Heart left ventricle (tissue), 13 donors: ENCODE measurements around the gene TRAF2.

Source experiments
- CTCF ChIP-seq, 12 donors: fragments of 200-600 bp; sonication (generic) in 4 of 12; IDR thresholded peaks; one replicate each; pipeline versions ENCODE4 v1.5.0 to v1.8.0; 2018 to 2022; ENCODE audit warnings: antibody characterized with exemption in 12 of 12, mild to moderate bottlenecking in 5 of 12
- POLR2A ChIP-seq, 2 donors: fragments of 450-650 bp; IDR thresholded peaks; one replicate each; pipeline ENCODE4 v1.6.1; 2017; ENCODE audit warnings: antibody characterized with exemption in 2 of 2, mild to moderate bottlenecking in 2 of 2, moderate library complexity in 2 of 2
- donor health status: ischemic (EF 13 %, LVEDD 7.1; RV severe dilation, severe dysfunction).
- donor health status: DM: no; HTN: yes; CAD: no.
- donor health status: DM: no; HTN: no; CAD: no.
- donor health status: ischemic (EF 25% LVEDD 6.9; RV normal size, moderate dysfunction).
- donor health status: ischemic (EF 25% LVEDD 5.7; RV mildly dilated, moderate dysfunction).
- donor health status: ischemic (EF 35%, LVEDD 5.7; RV mildly dilated, moderate dysfunction).
- donor health status: nonischemic (EF 11% LVEDD 7.7; RV severe dilation, severe dysfunction).
- donor health status: DM: yes; HTN: yes; CAD: no.
- donor health status: PGD.
- donor health status: ischemic (EF 29% LVEDD 5.4; RV normal size, mild dysfunction).
- donor health status: nonischemic (EF 23%, LVEDD 6.1; RV moderate dilation, normal function).

- no peak for TF ChIP-seq CTCF (IDR thresholded peaks at IDR 0.05)
- TF ChIP-seq POLR2A (IDR thresholded peaks at IDR 0.05) = no peak
Observed at GRCh38 chr9:136951541-136952320, 65.4 kb downstream of the TRAF2 start, which contains the start of gene LCN12.
